ENCODE data around the gene MXD1.
"Not testable (repeated sequence)": the region's sequence is repeated elsewhere in the genome, so short reads cannot be mapped to it uniquely, and the experiment has no call there.

The MXD1 gene

DNA sequence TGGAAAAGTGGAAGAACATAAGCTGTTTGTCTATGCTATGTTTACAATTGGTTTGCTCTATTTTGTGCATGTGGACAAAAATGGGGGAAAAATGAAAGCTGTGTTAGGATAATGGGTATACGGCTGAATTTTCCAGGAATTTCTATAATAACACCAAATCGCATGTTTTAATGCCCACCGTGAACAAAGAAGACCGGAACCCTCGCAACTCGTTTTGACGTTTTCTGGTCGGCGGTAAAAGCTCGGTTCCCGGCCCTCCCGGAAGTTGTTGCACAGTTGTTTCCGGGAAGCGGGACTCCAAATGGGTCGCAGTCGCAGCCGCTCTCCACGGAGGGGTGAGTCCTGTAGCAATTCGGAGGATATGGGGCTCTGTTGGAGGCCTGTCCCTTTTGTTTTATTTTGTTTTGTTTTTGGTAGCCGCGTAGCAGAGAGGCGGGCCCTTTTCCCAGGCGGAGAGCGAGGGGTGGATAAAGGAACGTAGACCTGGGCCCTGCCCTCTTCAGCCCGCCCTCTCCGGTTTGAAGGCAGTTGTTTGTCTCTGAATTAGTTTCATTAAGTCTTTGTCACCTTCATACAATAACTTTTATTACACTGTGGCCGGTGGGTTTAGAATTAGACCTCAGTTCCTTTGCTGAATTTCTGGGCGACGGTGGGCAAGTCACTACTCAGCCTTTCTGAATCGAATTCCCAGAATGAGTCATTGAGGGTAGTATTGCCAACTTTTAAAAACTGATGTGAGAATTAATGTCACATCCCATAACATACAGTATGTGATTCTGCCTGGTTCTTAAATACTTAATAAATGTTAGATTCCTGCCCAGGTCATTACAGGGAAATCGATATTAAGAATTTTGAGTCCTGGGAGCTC lies 21.0 kb upstream of the MXD1 start, which contains the start of gene SNRNP27:
Gene SNRNP27 (plus strand): TSS at position 273 of the 868 bp plus-strand sequence. CDS start 29 bp downstream, at position 302.
- peak; percentile 88 for DNase-seq (ENCODE audit: low read depth)
- TF ChIP-seq POLR2A (IDR thresholded peaks at IDR 0.05; ENCODE audit: extremely low read depth, insufficient read length) (peak; percentile 45), MYC (IDR thresholded peaks at IDR 0.05; ENCODE audit: low read depth, low read length) (no peak)
- TF ChIP-seq, protein P1, sequence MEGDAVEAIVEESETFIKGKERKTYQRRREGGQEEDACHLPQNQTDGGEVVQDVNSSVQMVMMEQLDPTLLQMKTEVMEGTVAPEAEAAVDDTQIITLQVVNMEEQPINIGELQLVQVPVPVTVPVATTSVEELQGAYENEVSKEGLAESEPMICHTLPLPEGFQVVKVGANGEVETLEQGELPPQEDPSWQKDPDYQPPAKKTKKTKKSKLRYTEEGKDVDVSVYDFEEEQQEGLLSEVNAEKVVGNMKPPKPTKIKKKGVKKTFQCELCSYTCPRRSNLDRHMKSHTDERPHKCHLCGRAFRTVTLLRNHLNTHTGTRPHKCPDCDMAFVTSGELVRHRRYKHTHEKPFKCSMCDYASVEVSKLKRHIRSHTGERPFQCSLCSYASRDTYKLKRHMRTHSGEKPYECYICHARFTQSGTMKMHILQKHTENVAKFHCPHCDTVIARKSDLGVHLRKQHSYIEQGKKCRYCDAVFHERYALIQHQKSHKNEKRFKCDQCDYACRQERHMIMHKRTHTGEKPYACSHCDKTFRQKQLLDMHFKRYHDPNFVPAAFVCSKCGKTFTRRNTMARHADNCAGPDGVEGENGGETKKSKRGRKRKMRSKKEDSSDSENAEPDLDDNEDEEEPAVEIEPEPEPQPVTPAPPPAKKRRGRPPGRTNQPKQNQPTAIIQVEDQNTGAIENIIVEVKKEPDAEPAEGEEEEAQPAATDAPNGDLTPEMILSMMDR (IDR thresholded peaks at IDR 0.05; ENCODE audit: low read depth, low read length): no peak
- TF ChIP-seq, protein P2, sequence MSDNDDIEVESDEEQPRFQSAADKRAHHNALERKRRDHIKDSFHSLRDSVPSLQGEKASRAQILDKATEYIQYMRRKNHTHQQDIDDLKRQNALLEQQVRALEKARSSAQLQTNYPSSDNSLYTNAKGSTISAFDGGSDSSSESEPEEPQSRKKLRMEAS (IDR thresholded peaks at IDR 0.05; ENCODE audit: low read depth, low read length): 0 out of 2 replicates have a peak, but pooled peaks have one; percentile 14
- H3K4me3 ChIP-seq (ENCODE audit: low read depth, low read length): peak within 1 kb of the TSS; percentile 91

DNA sequence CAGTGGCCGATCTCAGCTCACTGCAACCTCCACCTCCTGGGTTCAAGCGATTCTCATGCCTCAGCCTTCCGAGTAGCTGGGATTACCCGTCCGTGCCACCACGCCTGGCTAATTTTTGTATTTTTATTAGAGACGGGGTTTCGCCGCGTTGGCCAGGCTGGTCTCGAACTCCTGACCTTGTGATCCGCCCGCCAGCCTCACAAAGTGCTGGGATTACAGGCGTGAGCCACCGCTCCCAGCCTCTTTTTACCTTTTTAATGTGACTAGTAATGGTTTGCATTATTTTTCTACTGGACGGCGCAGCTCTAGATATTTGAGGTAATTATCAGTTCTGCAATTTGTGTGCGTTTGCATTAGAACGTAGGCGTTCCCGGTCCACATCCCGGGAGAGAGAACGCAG lies 20.2 kb upstream of the MXD1 start:
- peak overlapping the region; percentile 91 for H3K4me3 ChIP-seq (ENCODE audit: low read depth, low read length)
- DNase-seq (ENCODE audit: low read depth): not testable (repeated sequence)

DNA sequence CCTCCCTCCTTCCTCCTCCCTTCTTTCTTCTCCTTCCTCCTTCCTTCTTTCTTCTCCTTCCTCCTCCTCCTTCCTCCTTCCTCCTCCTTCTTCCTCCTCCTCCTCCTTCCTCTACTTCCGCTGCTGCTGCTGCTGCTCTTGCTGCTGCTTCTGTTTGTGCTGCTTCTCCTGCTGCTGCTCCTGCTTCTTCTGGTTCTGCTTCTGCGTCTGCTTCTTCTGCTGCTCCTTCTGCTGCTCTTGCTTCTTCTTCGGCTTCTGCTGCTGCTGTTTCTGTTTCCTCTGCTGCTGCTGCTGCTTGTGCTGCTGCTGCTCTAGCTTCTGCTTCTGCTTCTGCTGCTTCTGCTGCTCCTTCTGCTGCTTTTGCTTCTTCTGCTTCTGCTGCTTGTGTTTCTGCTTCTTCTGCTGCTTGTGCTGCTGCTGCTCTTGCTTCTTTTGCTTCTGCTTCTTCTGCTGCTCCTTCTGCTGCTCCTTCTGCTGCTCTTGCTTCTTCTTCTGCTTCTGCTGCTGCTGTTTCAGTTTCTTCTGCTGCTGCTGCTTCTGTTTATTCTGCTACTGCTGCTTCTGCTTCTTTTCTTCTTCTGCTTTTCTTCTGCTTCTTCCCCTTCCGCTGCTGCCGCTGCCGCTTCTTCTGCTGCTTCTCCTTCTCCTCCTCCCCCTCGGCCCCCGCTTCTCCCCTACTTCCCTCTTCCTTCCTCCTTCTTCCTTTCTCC lies 12.5 kb upstream of the MXD1 start:
- H3K4me3 ChIP-seq (ENCODE audit: low read depth, low read length): peak overlapping the region; percentile 48
- DNase-seq (ENCODE audit: low read depth): peak; percentile 85
- TF ChIP-seq, protein P2 (IDR thresholded peaks at IDR 0.05; ENCODE audit: low read depth, low read length): no peak
- TF ChIP-seq, protein P1 (IDR thresholded peaks at IDR 0.05; ENCODE audit: low read depth, low read length): no peak
- no peak for TF ChIP-seq MYC (IDR thresholded peaks at IDR 0.05; ENCODE audit: low read depth, low read length)
- no peak for TF ChIP-seq POLR2A (IDR thresholded peaks at IDR 0.05; ENCODE audit: extremely low read depth, insufficient read length)

DNA sequence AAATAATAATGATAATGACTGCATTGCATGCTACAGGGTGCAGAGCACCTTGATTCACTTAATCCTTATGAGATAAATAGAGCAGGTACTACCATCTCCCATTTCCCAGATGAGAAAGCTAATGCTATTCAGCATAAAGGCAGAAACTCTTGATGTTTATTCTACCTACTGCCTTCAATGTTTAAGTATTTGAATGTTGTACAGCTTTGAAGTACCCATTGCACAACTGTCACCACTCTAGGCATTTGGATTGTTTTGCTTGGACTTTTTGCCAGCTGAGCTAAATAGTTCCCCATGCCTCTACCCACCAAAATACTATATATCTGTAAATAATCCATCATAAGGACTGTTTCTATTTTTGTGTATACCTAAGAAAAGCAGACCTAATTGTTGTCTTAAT lies 7.7 kb upstream of the MXD1 start:
- DNase-seq (ENCODE audit: low read depth): no peak
- no peak overlapping the region for H3K4me3 ChIP-seq (ENCODE audit: low read depth, low read length)
- no peak for TF ChIP-seq POLR2A (IDR thresholded peaks at IDR 0.05; ENCODE audit: extremely low read depth, insufficient read length)
- TF ChIP-seq, protein P1 (IDR thresholded peaks at IDR 0.05; ENCODE audit: low read depth, low read length): no peak
- no peak for TF ChIP-seq MYC (IDR thresholded peaks at IDR 0.05; ENCODE audit: low read depth, low read length)
- TF ChIP-seq, protein P2 (IDR thresholded peaks at IDR 0.05; ENCODE audit: low read depth, low read length): no peak

DNA sequence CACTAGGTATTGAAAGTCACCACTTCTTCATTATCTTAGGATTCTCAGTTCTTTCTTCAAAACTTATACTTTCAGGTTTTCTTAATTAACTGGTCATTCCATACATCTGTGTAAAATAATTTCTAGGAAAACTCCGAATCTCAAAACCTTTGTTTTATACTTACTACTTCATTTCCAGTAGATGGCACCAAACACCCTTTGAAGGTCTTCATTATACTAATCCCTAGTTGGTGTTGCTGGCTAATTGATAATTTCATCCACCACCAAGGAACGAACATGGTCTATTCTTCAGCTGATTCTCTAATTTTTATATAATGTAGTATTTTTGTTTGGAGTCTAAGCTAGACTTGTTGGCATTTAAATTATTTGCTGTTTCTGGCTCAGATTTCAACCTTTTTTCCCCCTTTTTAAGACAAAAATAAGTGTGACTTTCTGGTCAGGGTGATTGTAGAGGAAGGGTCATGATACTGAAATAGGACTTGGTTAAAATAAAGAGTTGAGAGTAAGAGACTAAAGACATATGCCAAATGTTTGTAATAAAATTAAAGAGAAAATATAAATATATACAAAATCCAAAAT lies 2.8 kb upstream of the MXD1 start:
- DNase-seq (ENCODE audit: low read depth): peak; percentile 82
- H3K4me3 ChIP-seq (ENCODE audit: low read depth, low read length): no peak overlapping the region
- TF ChIP-seq, protein P1 (IDR thresholded peaks at IDR 0.05; ENCODE audit: low read depth, low read length): peak; percentile 22
- no peak for TF ChIP-seq POLR2A (IDR thresholded peaks at IDR 0.05; ENCODE audit: extremely low read depth, insufficient read length)
- TF ChIP-seq MYC (IDR thresholded peaks at IDR 0.05; ENCODE audit: low read depth, low read length): no peak
- TF ChIP-seq, protein P2 (IDR thresholded peaks at IDR 0.05; ENCODE audit: low read depth, low read length): no peak
